GM18520 (cell line): ENCODE measurements around the gene DNAJC13.

Experiments
- ATAC-seq: cut with Tn5 transposase; IDR thresholded peaks from one replicate; pipeline ENCODE4 v1.9.1; 2021; ENCODE audit not compliant: unreplicated experiment

Gene DNAJC13

DNA sequence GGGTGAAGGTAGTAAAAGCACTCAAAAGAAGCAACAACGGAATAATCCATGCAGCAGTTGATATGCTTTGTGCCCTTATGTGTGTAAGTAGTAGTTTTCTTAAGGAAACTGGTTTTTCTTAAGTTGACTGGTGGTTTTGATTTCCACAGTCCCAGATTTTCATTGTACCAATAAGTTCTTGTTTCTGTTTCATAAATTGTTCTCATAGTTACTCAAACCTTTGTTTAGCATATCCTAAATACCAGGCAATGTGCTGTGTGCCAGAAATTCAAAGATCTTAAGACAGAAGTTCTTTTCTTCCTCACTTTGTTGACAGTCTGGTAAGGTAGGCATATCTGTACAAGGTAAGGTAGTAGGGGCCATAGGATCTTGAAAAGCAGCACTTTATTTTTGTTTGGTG lies 40.0 kb downstream of the DNAJC13 start:
- ATAC-seq: no peak

DNA sequence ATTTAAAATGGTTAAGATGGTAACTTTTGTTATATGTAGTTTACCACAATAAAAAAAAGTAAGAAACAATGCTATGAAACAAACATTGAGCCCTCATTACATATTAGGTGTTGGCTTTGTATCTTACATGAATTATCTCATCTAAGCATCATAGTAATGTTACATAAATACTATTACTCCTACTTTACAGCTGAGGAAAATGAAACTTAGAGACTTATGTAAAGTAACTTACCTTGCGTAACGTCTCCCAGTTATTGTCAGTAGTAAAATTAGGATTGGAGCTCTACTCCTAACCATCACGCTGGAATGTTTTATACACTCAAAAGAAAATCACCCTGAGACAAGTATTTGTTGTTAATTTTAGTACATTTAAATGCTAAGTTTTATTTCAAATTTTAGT lies 42.2 kb downstream of the DNAJC13 start:
- ATAC-seq: no peak

DNA sequence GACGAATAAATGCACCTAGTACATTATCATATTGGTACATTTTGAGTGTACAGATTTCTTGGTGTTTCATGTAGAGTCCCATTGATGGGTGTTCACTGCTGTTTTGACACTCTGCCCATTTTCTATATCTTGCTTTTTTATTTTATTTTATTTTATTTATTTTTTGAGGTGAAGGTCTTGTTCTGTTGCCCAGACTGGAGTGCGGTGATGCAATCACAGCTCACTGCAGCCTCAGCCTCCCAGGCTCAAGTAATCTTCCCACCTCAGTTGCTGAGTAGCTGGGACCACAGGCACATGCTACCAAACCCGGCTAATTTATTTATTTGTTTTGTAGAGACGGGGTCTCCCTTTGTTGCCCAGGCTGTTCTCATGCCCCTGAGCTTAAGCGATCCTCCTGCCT lies 44.2 kb downstream of the DNAJC13 start:
- no peak for ATAC-seq

DNA sequence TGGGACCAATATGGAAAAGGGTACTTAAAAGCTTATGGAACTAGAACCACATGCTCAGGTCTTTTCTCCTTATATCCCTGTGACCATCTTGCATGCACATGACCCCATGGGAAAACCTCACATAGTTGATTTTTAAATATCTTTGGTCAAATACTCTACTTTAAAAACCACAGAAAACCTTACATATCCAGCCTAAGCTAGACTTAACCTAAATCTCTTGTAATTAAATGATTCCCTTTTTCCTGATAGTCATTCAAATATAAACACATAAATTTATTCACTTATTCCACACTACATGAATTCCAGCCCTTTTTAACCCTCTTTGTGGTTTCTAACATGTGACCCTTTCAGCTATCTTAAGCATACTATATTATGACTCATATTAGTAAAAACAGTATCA lies 46.8 kb downstream of the DNAJC13 start:
- ATAC-seq: no peak

DNA sequence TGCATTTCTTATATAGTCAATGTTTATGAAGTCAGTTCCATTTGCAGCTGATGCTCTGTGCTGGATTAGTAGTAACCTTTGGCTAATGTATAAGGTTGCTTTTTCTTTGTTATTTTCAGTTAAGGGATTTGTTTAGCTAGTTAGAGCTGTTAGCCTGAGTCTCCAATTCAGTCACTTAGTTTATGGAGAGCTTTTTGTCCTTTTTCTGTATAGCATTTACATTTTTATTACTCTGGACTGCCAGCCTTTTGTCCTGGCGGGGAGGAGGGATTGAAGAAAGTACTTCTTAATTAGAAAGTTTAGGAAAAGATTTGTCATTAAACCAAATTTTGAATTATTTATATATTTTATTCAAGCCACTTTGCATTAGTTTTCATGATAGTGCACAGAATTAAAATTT lies 52.0 kb downstream of the DNAJC13 start:
- ATAC-seq: no peak

DNA sequence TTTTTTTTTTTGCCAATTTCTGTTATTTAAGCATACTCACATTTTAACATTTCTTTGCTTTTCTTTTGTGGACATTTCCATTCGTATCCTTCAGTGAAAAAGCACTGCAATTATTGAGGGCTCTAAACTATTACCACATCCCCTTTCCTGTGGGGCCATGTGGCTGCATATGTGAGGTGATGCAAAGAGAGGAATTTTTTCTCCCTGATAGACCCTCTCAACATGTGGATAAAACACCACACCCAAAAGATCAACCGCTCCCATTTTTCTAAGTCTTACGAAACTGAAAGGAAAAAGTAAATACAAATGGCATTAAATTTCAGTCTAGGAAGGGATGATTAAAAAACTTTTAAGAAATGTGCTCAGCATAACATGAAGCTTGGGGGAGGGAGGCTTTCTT lies 68.8 kb downstream of the DNAJC13 start:
- ATAC-seq: no peak

DNA sequence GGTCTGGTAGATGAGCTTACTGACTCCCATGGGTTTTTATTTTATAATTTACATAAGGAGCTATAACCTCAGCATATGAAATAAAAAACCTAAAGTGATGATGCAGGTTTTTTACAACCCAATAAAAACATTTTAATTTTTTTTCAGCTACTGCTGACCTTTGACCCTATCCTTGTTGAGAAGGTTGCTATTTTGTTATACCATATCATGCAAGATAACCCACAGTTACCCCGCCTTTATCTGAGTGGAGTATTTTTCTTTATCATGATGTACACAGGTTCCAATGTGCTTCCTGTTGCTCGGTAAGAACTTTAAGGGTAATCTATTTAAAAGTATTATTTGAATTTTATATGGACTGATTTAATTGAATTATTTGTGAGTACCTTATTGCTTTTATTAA lies 70.8 kb downstream of the DNAJC13 start:
- no peak for ATAC-seq

DNA sequence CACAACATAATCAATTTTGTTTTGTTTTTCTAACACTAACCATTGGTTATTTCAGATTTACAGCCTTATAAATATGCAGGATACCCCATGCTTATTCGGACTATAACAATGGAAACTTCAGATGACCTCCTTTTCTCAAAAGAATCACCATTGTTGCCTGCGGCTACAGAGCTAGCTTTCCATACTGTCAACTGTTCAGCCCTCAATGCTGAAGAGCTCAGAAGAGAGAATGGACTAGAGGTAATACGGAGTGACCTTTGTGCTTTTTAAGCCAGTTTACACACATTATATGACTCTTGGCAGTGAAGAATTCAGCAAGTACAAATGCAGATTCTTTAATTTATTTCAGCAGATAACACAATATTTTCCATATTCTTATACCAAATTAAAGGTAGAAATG lies 81.8 kb downstream of the DNAJC13 start:
- no peak for ATAC-seq

DNA sequence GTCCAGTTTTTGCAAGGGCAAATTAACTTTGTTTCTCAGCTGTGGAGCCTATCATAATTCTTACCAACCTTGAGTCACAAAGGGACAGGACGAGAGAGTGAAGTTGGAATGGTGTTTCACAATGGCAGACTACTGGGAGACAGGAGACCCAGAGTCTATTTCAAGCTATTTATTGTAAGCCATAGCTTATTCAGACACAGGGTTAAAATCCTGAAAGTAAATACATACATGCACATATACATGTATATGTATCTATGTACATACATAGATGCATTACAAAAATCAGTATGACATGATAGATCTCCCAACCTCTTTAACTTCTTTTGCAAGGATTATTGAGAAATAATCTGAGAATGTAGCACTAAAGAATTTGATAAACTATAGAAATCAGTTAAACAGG lies 86.3 kb downstream of the DNAJC13 start:
- ATAC-seq: no peak

DNA sequence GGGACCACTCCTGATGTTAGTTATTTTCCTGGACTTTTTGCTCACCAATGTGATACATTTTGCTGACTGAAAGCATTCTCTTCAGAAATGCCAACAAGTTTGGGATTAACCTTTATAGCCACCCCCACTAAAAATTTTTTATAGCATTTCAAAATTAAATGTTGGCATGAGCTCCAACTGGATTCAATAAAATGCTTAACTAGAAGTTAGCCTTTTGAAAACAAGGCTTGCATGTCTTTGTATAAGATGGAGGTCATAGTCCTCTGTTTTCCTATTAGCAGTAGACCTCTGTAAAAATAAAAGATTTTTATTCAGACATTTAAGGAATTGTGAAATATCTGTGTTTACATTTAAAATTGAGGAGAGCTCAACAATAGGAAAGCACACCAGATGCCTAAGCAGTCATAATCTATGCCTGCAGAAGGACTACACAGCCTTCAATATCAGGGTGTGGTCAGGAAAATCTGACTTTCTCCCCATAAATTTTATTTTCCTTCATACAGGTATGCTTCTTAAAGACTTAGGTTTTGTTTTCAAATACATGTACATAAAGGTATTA lies 87.2 kb downstream of the DNAJC13 start:
- ATAC-seq: no peak

DNA sequence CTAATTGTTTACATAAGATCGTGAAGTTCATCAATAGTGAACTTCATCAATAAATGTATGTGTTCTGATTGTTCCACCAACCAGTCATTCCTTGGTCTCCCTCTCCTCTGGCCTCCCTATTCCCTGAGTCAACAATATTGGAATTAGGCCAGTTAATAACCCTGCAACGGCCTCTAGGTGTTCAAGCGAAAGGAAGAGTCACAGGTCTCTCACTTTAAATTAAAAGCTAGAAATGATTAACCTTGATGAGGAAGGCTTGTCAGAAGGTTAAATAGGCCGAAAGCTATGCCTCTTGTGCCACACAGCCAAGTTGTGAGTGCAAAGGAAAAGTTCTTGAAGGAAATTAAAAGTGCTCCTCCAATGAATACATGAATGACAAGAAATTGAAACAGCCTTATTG lies 90.4 kb downstream of the DNAJC13 start:
- no peak for ATAC-seq

DNA sequence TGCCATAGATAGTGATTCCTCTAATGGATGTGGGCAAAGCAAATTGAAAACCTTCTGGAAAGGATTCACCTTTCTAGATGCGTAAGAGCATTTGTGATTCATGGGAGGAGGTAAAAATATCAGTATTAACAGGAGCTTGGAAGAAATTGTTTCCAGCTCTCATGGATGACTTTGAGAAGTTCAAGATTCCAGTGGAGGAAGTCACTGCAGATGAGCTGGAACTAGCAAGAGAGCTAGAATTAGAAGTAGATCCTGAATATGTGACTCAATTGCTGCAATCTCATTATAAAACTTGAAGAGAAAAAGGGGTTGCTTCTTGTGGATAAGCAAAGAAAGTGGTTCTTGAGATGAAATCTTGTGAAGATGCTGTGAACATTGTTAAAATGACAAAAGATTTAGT lies 91.8 kb downstream of the DNAJC13 start:
- ATAC-seq: no peak

DNA sequence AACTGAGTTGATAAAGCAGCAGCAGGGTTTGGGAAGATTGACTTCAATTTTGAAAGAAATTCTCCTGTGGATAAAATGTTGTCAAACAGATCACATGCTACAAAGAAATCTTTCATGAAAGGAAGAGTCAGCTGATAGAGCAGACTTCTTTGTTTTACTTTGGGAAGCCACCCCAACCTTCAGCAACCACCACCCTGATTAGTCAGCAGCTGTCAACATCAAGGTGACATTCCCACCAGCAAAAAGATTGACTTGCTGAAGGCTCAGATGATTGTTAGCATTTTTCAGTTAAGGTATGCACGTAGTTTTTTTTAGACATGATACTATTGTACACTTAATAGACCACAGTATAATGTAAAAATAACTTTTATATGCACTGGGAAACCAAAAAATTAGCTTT lies 92.2 kb downstream of the DNAJC13 start:
- ATAC-seq: no peak

DNA sequence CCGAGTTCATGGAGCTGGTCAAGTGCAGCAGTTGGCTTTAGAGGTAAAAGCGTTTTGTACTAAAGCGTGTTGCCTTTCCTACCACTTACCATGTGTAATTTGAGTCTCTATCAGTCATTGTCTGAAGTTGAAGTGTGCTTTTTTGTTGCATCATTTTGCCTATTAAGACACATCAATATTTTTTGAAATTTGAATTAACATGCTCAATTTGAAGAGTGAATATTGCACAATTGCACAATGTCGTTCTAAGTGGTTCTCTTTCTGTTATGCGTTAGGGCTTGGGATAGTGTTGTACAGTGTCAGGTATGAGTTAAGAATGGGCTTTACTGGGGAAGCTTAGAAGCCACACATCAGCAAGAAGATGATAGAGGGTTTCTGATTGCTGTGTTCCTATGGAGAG lies 95.8 kb downstream of the DNAJC13 start:
- no peak for ATAC-seq

DNA sequence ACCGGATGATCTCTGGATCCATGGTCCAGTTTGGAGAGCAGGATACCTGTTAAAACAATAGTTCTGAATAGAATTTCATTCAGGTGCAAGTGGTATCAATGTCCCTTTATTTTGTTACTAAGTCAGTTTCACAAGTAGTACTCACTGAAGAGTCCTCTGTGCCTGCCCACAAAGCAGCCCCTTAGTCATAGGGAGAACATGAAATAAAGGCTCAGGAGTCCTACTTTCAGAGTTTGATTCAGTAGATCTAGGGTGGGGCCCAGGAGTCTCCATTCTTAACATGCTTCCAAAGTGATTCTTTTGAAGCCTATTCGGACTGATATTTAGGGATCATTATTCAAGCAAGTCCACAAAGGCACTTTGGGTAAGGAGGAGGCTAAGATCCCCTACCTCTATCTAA lies 100.0 kb downstream of the DNAJC13 start:
- no peak for ATAC-seq

DNA sequence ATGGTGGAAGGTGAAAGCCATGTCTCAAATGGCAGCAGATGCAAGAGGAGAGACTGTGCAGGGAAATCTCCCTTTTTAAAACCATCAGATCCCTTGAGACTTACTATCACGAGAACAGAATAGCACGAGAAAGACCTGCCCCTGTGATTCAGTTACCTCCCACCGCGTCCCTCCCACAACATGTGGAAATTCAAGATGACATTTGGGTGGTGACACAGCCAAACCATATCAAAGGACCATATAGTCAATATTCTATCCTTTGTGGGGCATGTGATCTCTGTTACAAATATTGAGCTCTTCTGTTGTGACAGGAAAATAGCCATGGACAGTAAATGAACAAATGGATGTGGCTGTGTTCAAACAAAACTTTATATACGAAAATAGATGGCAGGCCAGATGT lies 102.6 kb downstream of the DNAJC13 start:
- ATAC-seq: no peak

DNA sequence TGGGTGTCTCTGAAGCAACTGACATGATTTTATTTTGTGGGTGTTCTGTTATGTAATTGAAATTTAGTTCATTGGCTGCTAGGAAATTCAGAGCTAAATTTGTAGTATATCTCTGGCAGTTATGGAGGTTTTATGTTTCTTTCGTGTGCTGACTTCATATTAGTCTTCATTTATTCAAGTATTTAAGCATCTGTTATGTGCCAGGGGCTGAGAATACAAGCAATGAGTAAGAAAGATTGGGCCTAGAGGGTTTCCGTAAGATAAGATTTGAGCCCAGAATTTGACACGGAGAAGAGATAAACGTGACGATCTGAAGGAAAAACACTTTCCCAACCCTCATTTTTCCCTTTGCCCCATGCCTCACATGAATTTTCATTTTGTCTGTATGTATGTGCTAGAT lies 104.6 kb downstream of the DNAJC13 start:
- ATAC-seq: no peak

DNA sequence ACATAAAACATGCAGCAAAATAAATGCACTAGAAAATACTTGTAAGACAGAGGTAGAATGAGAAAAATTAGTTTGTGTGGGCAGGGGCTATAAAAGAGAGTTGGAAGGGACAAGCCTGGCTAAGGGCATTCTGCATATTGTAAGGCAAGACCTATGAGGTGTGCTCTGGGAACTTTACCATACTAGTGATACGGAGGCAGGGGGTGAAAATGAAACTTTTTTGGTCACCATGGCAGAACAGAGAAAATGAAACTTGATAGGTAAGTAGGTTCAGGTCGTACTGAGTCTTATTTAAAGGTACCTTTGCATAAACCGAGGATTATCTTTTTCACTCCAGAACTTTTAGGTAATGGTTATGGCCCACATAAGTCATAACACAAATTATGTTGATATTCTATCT lies 105.1 kb downstream of the DNAJC13 start:
- peak; percentile 71 for ATAC-seq

DNA sequence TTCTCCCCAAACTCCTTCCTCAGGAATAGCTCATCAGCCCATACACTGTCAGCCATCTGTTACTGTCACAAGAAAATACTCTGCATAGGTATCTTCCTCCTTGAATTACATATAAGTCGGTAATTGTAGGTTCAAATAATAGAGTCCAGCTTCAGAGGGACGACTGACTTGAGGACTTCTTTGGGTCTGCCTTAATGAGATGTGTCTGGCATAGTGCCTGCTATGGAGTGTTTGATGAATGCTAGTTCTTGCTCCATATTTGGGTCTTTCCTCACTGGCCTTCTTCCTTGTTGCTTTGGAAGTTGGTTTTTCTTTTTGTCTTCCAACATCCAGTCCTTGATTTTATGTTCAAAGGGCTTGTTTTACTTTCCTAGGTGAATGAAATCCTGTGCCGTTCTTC lies 113.3 kb downstream of the DNAJC13 start:
- ATAC-seq: no peak

DNA sequence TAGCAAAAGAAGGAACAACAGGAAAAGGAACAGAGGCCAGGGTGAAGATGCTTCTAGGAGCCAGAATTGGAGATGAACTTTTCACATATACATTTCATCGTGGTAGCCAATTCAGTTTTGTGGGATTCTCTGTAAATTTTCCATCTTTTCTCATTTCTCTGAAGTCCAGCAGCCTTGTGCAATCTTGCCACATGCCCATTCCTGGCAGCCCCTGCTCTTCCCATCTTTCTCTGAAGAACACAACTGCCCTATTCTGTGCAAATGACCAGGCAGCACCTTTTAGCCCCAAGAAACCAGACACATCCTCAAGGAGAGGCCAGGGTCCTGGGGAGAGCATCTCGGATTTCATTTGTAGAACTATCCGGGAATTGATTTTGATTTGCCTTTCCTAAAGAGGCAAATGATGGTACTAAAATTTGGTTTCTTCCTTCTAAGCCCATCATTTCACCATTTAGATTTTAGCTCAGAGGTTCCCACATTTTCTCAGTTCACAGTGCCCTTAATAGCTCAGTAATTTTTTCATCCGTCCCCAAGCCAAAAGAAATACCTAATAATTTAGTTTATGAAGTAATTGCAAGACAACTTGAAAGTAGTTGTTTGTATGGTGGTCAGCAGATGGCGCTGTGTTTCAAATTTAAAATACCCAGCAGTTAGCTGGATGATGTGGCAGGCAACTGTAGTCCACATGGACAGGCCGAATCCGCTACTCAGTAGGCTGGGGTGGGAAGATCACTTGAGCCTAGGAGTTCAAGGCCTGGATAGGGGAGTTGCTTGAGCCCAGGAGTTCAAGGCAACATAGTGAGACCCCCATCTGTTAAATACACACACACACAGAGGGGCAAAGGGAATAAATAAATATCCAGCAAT lies 118.5 kb downstream of the DNAJC13 start:
- ATAC-seq: no peak

DNA sequence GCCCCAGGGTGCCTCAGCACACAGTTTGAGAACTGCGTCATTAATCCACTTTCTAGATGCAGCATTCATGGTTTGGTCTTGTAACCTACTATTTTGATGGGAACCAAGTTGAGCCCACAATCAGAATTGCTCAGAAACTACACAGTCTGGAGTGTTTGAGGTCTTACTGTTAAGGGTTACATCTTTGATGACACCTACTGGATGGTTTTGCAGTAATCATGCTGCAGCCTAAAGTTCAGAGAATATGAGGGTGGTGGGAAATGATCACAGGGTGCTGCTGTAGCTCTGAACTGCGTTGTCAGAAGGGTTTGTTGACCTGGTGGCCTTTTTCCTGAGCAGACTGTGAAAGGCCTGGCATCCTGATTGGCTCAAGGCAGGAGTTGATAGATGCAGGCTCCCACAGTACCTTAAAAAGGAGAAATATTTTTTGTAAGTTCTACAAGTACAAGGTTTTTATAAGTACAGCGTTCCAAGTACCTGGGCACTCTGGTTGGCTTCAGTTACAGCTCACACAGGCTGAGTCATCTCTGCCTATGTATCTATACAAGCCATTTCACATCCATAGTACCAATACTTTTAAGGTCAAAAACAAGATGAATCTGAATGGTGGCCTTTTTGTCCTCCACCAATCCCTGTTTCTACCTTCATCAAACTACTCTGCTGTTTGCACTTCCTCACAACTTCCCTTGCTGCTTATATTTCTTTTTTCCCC lies 119.3 kb downstream of the DNAJC13 start:
- no peak for ATAC-seq

DNA sequence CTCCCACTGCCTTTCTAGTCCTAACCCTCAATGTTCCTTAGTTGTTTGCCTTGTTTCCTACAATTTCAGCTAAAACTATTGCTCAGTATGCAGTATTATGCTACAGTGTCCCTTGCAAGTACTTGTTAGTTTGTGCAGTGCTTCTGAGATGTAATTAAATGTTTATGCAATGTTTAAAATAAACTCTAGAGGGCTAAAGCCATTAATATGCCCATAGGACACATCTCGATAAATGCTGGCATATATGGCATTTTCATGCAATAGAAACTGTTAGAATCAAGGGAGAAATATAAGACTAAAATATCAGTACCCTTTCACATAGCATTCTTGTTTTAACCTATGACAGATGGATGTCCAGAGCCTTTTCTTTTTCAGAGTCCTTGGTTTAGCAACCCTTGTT lies 120.0 kb downstream of the DNAJC13 start:
- no peak for ATAC-seq
